ENCODE data around the gene GSTK1.

DNA sequence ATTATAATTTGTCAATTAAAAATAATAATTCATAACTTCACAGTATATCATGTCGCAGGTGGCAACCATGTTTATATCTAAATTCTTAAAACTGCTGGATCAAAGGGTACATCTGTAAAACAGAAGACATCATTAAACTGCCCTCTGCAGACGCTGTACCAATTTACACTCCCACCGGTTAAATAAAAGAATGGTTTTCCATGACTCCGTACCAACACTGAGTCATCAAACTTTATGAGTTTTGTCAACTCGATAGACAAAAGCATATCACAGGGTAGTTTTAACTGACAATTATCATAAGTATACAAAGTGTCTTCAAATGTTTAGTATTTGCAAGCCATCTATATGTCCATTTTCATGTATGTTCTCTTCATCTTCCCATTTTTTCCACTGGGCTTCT, 5.7 kb upstream of the GSTK1 start:
- TF ChIP-seq, protein P1, sequence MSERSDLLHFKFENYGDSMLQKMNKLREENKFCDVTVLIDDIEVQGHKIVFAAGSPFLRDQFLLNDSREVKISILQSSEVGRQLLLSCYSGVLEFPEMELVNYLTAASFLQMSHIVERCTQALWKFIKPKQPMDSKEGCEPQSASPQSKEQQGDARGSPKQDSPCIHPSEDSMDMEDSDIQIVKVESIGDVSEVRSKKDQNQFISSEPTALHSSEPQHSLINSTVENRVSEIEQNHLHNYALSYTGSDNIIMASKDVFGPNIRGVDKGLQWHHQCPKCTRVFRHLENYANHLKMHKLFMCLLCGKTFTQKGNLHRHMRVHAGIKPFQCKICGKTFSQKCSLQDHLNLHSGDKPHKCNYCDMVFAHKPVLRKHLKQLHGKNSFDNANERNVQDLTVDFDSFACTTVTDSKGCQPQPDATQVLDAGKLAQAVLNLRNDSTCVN (tag by site-specific recombination; optimal IDR thresholded peaks at IDR 0.05) = no peak
- TF ChIP-seq WT1 (tag by site-specific recombination; IDR thresholded peaks at IDR 0.05) = no peak
- TF ChIP-seq, protein P2, sequence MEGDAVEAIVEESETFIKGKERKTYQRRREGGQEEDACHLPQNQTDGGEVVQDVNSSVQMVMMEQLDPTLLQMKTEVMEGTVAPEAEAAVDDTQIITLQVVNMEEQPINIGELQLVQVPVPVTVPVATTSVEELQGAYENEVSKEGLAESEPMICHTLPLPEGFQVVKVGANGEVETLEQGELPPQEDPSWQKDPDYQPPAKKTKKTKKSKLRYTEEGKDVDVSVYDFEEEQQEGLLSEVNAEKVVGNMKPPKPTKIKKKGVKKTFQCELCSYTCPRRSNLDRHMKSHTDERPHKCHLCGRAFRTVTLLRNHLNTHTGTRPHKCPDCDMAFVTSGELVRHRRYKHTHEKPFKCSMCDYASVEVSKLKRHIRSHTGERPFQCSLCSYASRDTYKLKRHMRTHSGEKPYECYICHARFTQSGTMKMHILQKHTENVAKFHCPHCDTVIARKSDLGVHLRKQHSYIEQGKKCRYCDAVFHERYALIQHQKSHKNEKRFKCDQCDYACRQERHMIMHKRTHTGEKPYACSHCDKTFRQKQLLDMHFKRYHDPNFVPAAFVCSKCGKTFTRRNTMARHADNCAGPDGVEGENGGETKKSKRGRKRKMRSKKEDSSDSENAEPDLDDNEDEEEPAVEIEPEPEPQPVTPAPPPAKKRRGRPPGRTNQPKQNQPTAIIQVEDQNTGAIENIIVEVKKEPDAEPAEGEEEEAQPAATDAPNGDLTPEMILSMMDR (tag by site-specific recombination; IDR thresholded peaks at IDR 0.05) = no peak
- TF ChIP-seq ZNF837 (tag by site-specific recombination; IDR thresholded peaks at IDR 0.05) = no peak
- TF ChIP-seq, protein P3, sequence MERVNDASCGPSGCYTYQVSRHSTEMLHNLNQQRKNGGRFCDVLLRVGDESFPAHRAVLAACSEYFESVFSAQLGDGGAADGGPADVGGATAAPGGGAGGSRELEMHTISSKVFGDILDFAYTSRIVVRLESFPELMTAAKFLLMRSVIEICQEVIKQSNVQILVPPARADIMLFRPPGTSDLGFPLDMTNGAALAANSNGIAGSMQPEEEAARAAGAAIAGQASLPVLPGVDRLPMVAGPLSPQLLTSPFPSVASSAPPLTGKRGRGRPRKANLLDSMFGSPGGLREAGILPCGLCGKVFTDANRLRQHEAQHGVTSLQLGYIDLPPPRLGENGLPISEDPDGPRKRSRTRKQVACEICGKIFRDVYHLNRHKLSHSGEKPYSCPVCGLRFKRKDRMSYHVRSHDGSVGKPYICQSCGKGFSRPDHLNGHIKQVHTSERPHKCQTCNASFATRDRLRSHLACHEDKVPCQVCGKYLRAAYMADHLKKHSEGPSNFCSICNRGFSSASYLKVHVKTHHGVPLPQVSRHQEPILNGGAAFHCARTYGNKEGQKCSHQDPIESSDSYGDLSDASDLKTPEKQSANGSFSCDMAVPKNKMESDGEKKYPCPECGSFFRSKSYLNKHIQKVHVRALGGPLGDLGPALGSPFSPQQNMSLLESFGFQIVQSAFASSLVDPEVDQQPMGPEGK (tag by site-specific recombination; IDR thresholded peaks at IDR 0.05) = no peak
- TF ChIP-seq ZNF341 (tag by site-specific recombination; IDR thresholded peaks at IDR 0.05; ENCODE audit: low read depth) = no peak
- TF ChIP-seq ZNF555 (tag by site-specific recombination; conservative IDR thresholded peaks at IDR 0.05) = no peak
- no peak for TF ChIP-seq ZBTB7A (tag by site-specific recombination; IDR thresholded peaks at IDR 0.05; ENCODE audit: low read depth)
- no peak for TF ChIP-seq SP2 (tag by site-specific recombination; IDR thresholded peaks at IDR 0.05)
- TF ChIP-seq REPIN1 (tag by site-specific recombination; IDR thresholded peaks at IDR 0.05; ENCODE audit: low read depth) = no peak

Measured in HEK293 (cell line).